HG02642 (cell line): ENCODE results near the gene MDC1.
A peak's percentile ranks its signal among the peaks of the same experiment; 100 is the strongest.
"Not testable (repeated sequence)": the region's sequence is repeated elsewhere in the genome, so short reads cannot be mapped to it uniquely, and the experiment has no call there.

Experiments
- ATAC-seq: cut with Tn5 transposase; IDR thresholded peaks from one replicate; pipeline ENCODE4 v1.9.1; 2021; ENCODE audit warnings: mild to moderate bottlenecking; ENCODE audit not compliant: unreplicated experiment, poor library complexity

The MDC1 gene

DNA sequence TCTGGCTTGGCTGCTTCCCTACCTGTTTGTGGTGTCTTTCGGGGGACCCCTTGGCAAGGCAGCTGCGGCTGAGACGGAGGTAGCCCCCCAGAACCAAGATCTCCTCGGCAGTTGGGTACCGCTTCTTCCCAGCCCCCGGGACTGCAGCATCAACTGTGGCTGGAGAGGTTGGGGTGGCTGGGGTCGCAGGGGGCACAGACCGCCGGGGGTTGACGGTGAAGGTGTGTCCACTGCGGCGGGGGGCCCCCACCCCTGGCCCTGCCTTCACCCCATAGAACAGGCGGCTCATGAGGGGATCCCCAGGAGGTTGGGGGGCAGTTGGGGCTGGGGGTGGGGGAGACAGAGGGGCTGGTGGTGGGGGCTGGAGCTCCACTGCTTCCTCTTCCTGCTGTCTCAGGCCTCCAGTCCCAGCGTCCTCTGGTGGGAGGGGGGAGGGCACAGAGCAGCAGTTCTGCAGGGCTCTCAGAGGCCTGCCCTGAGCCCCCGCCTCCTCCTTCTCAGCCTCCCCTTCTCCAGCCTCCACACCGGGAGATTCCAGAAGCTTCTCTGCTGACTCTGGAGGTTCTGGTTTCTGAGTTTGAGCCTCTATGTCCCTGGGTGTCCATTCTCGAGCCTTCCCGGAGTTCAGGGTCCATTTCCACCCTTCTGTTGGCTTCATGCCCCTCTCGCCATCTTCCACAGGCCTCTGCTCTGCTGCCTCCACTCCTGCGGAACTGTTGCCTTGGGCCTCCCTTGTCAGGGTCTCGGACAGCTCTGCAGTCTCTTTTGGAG is 32.5 kb downstream of the MDC1 start:
- no peak for ATAC-seq

DNA sequence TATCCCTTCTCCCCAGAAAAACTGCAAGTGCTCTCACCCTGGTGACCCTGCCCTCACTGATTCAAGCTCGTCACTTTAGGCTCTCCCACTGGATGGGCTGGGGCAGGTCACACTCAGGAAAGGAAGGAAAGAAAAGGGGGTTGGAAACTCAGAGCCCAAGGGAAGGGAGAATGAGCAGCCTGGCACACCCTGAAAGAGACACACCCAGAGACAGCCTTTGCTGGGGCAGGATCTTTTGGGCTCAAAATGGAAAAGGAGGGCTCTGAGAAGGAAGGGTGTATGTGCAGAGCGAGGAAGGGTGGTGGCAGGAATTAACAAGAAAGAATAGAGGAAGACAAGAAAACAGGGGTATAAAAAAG is 33.1 kb downstream of the MDC1 start:
- ATAC-seq: no peak

DNA sequence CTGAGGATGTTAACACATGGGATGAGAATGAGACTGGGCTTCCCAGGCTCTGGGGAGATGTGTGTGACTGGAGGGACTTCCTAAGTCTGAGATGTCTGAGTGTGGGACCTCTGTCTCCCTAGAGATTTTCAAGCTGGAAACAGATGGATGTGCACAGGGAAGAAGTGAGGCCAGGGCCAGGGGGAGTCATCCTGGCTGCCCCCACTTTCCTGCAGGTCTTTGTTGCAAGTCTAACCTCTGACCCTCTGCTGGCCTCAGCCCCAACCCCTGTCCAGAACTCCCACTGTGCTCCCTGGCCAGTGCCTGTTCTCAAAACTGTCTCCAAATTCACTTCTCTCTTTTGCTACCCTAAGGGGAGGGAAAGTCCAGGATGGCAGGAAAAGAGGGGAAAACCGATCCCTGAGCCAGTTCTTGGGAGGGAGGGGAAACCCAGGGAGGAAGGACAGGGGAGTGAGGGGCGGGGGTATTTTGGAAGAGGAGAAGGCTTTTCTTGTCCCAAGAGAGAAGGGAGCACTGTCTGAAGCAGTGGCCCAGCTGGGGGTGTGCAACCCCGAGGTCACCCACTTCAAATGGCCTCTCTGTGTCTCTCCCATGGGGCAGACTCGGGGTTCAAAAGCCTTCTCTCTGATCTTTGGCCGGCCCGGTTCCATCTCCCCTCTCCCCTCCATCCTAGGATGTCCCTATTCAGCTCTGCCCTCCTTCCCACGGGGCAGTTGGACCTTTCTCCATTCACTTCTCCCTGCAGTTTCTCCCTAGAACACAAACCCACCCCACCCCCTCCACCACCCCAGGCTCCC is 33.7 kb downstream of the MDC1 start:
- no peak for ATAC-seq

DNA sequence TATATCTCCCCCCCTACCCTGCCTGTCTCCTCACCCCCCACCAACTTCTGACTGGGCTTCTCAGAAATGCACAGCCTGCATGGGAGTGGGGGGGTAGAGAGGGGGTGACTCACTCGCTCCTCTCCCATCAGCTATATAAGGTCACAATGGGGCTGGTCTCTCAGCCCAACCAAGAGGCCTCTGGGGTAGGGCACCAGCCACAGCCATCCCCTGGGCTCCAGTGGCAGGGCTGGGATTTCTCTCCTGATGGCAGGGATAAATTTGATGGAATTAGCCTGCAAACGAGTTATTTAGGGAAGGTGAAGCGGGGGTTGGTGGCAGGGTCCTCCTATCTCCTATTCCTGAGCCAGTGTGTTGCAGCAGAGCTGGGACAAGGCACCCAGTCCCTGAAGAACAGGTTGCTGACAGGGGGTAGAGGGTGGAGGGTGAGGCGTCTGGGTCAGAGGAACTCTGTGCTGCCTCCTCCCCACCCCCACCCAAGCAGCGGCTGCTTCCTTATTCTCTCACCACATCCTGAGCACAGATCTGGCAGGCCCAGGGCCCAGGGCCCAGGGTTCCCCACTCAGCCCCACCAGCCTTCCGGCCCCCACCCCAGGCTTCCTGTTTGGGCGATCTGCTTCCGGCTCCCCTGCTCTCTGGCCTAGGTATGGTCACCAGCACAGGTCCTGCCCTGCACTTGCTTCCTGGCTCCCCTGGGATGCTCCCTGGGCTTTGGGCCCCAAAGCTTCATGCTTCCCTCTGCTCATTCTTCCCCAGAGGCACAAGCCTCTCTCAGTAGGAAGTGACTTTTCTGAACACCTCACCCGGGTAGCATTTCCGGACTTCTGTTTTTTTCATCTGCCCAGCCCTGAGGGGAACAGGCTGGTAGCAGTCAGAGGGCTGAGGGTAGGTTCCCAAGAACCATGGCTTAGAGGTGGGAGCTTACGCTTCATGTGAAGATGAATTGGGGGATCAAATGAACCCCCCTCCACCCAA is 34.7 kb downstream of the MDC1 start:
- peak; percentile 34 for ATAC-seq

DNA sequence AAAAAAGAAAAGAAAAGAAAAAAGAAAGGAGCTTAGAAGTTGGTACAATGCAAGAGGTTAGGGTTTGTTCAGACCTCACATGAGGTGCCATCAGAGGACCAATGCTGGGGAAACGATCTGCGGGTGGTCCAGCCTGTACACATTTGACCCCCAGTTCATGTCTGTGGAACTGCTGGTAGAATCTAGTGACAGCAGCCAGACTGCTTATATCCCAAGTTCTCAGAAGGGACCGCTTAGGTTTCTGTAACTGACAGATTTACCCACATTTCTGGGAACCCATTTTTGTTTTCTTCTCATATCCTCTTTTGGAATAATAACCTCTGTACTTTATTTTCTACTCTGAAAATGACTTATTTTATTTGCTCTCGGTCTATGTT is 35.3 kb downstream of the MDC1 start:
- ATAC-seq: no peak

DNA sequence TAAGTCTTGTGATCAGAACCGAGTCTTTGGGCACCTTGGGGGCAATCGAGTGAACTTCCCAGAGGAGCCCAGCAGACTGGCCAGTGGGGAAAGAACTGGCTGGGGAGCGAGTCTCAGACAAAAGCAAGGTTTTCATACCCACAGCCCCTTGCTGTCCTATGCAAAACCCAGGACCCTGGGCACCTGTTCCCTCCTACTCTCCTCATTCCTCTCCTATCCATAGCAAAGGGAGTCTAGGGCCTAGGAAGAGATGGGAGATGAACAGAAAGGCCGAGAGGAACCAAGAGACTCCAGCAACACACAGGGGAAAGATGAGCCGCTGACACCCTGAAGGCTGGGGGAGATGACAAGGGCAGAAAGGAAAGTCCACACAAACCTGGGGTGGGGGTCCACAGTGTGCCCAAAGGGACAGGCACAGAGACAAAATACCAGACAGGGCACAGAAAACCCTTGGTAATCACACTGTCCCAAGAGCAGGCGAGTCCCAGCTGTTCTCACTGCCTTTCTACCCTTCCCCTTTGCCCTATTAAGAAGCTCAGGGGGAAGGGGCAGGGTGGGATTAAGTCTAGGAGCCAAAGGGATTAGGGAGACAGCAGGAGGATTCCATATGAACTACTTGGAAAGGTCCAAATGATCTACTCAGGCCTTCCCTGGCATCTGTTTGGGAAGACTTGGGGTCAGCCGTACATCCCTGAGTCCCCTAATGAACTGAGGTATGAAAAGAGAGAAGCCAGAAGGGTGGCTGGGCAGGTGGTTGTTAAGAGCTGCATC is 37.1 kb downstream of the MDC1 start:
- ATAC-seq: no peak

DNA sequence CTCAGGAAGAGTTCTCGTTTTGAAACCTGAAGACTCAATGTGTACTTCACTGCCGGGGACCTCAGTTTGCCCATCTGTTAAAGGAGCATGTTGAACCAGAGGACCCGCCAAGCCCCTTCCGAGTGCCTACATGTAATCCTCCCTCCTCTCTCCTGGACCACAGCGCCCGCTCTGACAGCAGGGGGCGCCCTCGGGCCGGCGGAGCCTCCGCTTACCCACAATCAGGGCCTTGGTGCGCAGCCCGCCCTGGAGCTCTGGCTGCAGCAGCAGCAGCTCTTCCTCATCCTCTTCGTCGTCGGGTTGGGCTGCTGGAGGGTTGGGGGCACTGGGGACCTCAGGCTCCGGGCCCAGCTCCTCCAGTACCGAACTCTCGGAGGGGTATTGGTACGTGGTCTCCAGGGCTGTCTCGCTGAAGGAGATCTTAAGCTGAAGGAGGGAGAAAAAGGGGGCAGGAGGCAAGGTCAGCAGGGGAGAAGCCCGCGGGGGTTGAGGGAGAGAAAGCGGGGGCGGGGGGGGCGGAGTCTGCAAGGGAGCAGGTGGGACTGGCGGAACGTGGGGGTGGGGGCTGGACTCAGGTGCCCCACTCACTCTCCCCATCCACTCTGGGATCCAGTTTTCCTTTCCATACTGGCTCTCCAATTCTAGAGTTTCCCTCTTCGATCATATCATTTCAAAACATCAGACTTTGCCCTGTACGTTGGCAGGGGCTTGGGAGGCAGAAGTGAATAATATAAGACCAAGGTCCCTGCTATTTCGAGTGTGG is 37.9 kb downstream of the MDC1 start:
- ATAC-seq: peak; percentile 45

DNA sequence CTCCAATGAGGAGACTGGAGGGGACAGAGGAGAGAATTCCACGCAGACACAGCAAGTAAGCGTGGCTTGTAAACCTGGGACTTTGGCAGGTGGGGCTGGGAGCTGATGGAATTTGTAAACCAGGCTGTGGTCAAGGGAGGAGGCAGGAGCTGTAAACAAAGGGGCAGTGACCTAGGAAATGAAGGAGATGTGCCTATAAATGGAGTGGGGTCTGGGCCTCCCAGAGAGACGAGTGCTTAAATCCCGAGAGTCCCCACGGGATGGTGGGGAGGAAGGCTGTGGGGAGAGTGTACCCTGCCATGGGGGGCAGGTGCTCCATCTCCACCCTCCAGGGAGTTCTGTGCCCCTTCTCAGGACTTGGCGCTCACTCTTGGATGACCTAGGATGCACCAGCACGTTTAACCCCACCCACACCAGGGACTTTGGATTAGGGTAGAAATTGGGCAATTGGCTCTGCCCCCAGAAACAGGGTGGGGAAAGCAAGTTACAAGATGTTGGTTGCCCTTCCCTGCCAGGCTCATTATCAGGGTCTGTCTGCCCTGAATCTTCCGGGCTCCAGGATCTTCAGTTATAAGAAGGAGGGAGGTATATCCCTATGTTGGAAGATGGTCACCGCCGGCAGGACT is 40.3 kb downstream of the MDC1 start:
- ATAC-seq: no peak

DNA sequence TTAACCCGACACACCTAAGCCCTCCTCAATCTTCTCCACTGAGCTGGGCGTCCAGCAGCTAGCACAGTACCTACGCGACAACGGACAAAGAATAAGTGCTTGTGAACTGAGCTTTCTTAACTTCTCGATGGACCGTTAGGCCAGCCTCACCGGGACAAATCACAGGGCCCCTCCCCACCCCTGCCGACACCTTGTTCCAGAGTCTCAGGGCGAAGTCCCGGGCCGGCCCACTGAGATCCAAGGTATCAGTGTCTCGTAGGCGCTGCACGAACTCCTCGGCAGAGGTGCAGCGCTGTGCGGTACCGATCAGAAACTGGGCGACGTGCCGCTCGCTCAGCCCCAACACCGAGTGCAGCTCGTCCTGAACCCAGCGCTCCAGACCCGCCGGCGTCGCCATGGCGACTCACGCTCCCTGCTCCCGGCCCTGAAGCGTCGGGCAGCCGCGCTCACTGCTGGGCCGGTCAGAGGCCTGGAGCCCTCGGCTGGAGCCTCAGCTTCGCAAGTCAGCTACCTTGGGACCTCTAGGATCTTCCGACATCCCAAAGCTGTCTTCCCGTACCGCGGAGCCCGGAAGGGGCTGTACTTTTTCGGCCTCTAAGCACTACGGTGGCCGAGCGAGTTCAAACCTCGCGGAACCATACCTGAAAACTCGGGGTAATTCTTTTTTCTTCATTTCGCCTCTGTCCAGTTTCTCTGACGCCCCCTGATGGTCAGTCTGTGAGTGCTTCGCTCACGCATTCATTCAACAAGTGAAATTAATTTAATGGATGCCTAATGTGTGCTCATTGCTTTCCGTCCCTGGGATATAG is 44.4 kb downstream of the MDC1 start, which contains the start of gene DHX16:
Gene DHX16 (minus strand): TSS at position 562 of the 809 bp plus-strand sequence. CDS start 165 bp downstream, at position 397.
- ATAC-seq: peak; percentile 78

DNA sequence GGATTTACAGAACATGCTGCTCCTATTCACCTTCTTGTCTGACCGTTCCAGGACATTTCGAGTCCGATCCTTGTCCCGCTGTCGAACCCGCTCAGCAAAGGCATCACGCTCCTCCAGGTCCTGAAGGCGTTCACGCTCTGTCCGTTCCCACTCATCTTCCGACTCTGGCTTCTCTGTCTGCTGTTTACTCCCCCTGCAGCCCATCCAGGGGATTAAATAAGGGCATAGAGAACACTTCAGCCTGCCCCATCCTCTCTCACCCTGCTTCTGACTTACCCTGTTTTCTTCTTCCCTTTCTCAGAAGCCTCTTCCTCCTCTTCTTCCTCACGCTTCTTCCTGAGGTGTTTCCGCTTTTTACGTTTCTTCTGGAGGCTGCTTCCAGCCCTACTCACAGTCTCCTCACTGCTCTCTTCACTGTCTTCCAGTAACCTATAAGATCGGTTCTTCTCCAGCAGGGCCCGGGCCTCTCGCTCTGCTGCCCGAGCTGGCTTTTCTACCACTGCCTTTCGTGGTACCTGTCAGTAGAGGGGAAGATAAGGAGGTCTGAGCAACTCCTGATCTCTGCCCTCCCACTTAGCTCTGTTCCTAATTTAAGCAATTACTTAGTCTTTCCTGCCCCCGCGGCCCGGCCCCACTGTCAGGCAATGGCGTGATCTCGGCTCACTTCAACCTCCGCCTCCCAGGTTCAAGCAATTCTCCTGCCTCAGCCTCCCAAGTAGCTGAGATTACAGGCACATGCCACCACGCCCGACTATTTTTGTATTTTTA is 46.1 kb downstream of the MDC1 start:
- no peak for ATAC-seq

DNA sequence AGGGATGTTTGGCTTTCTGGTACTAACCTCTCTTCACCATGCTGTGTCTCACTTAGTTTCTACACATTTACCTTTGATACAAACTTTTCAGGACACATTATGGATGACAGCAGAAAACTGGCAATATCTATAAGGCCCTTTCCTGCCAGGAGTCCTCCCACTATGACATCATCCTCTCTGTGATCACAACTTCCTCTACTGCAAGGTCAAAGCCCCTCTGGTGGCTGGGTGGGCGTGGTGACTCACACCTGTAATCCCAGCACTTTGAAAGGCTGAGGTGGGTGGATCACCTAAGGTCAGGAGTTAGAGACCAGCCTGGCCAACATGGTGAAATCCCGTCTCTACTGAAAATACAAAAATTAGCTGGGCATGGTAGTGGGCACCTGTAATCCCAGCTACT is 50.8 kb downstream of the MDC1 start:
- not testable (repeated sequence) for ATAC-seq

DNA sequence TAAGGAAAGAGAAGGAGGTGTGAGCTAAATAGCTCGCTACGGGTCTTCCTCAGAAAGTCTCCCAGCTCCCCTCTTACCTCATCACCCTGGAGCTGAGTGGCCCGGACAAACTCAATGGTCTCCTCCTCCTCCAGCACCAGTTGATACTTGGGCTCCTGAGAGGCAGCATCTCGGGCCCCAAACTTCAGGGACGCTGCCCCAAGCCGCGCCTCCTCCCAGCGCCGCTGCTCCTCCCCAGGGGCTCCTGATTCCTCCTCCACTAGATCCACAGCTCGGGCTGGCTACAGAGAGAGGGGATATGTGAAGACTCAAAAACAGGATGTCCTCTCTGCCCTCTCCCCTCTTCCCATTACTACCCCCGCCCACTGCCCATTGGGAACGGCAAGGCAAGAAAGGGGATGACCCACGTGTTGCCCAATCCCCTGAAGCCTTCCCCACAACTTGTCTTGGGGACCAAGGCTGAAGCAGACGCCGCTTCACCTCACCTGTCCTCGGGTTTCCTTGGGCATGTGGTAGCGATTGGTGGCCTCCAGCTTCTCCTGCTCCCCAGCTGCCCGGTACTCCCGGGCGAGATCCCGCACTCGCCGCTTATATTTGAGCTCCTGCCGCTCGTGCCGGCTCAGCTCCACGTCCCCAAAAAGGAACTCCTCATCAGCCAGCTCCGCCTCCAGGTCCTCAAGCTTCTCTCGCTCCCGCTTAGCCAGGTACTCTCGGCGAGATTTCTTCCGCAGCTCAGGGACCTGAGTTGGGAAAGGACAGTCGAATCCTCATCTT is 51.9 kb downstream of the MDC1 start:
- no peak for ATAC-seq

DNA sequence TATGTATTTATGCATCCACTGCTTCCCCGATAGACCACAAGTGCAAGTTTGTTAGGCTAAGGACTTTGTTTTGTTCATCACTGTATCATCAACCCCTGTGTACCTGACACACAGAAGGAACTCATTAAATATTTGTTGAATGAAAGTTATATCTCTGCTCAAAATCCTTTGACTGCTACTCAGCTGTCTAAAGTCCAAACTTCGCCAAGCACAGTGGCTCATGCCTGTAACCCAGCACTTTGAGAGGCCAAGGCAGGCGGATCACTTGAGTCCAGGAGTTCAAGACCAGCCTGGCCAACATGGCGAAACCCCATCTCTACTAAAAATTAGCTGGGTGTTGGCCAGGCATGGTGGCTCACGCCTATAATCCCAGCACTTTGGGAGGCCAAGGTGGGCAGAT is 59.2 kb downstream of the MDC1 start:
- ATAC-seq: not testable (repeated sequence)

DNA sequence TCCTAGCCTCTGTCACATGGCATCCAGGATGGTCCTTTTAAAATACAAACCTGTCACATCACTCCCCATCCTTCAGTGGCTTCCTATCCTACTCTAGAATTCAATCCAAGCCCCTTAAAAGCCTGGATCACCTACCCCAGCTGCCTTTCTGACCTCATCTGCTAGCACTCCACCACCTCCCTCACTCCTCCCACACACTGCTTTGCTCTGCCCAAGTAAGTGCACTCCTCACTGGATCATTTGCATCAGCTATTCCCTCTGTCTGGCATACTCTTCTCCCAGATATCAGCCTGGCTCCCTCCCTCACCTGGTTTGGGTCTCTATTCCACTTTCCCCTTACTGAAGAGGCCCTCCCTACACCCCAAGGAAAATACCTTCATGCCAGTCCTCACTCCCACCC is 59.6 kb downstream of the MDC1 start:
- no peak for ATAC-seq

DNA sequence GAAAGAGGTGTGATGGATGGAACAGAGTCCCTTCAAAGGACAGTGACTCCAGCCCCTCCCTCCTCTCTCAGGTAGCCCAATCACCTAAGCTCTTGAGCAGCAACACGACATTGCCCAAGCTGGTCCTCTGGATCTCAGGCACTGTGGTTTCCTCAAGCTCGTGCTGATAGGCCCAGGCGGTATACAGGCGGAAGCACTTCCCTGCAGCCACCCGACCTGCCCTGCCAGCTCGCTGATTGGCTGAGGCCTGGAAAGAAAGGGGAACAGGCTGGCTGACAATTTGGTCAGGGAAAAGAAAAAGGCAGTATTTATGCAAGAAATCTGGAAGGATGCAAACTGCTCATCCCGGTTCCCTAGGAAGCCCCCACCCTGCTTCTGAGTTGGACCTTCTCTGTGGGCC is 60.6 kb downstream of the MDC1 start:
- ATAC-seq: no peak

DNA sequence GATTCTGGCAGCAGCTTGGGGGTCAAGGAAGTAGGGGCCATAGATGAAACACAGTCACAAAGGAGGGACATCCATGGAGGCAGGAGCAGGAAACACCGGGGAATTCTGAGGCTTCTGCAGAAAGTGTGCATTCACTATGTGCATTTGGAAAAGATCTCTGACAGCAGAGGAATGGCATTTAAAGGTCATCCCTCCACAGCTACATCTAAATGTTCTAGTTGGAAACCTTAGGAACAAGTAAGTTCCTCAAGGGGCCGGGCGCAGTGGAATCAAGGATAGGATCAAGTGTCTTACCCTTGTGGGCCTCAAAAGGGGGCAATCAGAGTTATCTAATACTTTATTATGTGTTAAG is 61.4 kb downstream of the MDC1 start:
- ATAC-seq: no peak
